WERI-Rb-1 (cell line): ENCODE data around the gene FMC1.

ENCODE experiments used
- DNase-seq: peaks from one replicate; pipeline ENCODE4 v3.0.0-alpha.2; 2020
- H3K27ac ChIP-seq: fragments of 250-450 bp; sonication (Bioruptor Pico); 2 replicates; pipeline ENCODE4 v1.5.1; 2020; ENCODE audit warnings: mild to moderate bottlenecking, moderate library complexity
- H3K27me3 ChIP-seq: fragments of 250-450 bp; sonication (Bioruptor Pico); 2 replicates; pipeline ENCODE4 v1.5.1; 2021; ENCODE audit warnings: mild to moderate bottlenecking, low read depth, moderate library complexity; ENCODE audit not compliant: insufficient read depth, severe bottlenecking
- H3K36me3 ChIP-seq: fragments of 250-450 bp; sonication (Bioruptor Pico); 2 replicates; pipeline ENCODE4 v1.5.1; 2020; ENCODE audit warnings: mild to moderate bottlenecking, moderate library complexity
- H3K4me3 ChIP-seq: 2 replicates; pipeline ENCODE4 v1.5.1; 2011; ENCODE audit warnings: low read depth, mild to moderate bottlenecking, control low read depth, low read length
- H3K9me3 ChIP-seq: fragments of 250-450 bp; sonication (Bioruptor Pico); 2 replicates; pipeline ENCODE4 v1.5.1; 2021; ENCODE audit warnings: mild to moderate bottlenecking, moderate library complexity; ENCODE audit not compliant: severe bottlenecking
- TF ChIP-seq, protein P1 (sequence below): IDR thresholded peaks from 2 replicates; pipeline ENCODE4 v1.5.1; 2011; ENCODE audit warnings: low read depth, mild to moderate bottlenecking, control low read depth, inconsistent platforms, low read length

Gene FMC1

DNA sequence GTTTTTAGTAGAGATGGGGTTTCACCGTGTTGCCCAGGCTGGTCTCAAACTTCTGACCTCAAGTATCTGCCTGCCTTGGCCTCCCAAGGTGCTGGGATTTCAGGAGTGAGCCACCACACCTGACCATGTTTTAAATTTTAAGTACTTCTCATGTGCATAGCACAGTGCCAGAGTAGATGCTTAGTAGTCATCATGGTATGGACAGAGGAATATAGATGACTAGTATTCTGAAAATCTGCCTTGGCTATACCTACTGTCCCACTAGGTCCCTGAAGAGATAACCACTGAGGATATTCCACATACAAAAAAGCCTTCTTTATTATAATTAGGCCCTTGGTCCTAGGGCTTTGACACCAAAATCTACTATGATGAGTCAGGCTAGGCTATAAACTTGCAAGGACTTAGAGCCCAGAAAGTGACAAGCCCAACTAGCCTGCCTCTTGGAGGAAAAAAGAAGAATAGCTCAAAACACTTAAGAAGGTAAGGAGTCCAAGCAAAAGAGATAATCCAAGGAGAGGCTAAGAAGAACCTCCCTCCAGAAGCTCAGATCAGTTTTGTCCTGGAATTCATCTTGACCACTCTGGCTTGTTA is 52.6 kb downstream of the FMC1 start:
- peaks cover 64% of the 10 kb centered on the region for H3K36me3 ChIP-seq
- H3K27me3 ChIP-seq, result no peaks in the 10 kb centered on the region
- no peak overlapping the region for H3K4me3 ChIP-seq
- no peaks in the 10 kb centered on the region for H3K9me3 ChIP-seq
- no peak for DNase-seq
- H3K27ac ChIP-seq, result no peak overlapping the region
- TF ChIP-seq, protein P1, sequence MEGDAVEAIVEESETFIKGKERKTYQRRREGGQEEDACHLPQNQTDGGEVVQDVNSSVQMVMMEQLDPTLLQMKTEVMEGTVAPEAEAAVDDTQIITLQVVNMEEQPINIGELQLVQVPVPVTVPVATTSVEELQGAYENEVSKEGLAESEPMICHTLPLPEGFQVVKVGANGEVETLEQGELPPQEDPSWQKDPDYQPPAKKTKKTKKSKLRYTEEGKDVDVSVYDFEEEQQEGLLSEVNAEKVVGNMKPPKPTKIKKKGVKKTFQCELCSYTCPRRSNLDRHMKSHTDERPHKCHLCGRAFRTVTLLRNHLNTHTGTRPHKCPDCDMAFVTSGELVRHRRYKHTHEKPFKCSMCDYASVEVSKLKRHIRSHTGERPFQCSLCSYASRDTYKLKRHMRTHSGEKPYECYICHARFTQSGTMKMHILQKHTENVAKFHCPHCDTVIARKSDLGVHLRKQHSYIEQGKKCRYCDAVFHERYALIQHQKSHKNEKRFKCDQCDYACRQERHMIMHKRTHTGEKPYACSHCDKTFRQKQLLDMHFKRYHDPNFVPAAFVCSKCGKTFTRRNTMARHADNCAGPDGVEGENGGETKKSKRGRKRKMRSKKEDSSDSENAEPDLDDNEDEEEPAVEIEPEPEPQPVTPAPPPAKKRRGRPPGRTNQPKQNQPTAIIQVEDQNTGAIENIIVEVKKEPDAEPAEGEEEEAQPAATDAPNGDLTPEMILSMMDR, result no peak

DNA sequence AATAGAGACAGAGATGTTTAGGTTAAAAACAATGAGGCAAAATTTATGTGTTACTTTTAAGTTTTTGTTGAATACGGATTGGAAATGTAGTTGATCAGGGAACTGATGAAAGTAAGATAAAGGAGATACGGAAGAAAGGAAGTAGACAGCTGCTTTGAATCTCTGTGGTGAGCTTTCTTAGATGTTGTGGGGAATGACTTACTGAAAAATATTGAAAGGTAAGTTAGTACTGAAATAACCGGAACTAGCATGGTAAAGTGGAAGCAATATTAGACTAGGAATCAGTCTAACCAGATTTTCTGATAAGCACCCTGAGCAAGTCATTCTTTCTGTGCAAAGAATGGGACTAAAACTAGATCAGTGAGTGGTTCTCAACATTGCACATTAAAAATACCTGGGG is 53.4 kb downstream of the FMC1 start:
- no peak overlapping the region for H3K27ac ChIP-seq
- H3K4me3 ChIP-seq, result no peak overlapping the region
- no peaks in the 10 kb centered on the region for H3K9me3 ChIP-seq
- H3K36me3 ChIP-seq, result peaks cover 63% of the 10 kb centered on the region
- TF ChIP-seq, protein P1, result no peak
- H3K27me3 ChIP-seq, result no peaks in the 10 kb centered on the region
- DNase-seq, result no peak
